H1 (cell line): ENCODE measurements around the gene YTHDF2. TPM values are rescaled to one million over a fixed set of nuclear protein-coding genes. Genes with fewer than 3 reads are reported as not detected.

Experiments
- CTCF ChIA-PET: fragments of 300-600 bp; sonication (Branson Sonifier 250); formaldehyde crosslinking; loops from one replicate; lab custom pipeline; 2021; ENCODE audit not compliant: partially characterized antibody; lab: Charles Lee
- POLR2A ChIA-PET: fragments of 300-600 bp; sonication (Branson Sonifier 250); formaldehyde crosslinking; loops from one replicate; lab custom pipeline; 2021; ENCODE audit warnings: inconsistent platforms; ENCODE audit not compliant: partially characterized antibody; lab: Charles Lee
- DNase-seq, 2 experiments: peaks; one replicate each; pipeline versions ENCODE4 v3.0.0 to v3.0.0-alpha.2; 2010 to 2022; ENCODE audit warnings: low spot score in 2 of 2, low read depth in 1 of 2, mixed read lengths in 1 of 2
- FAIRE-seq: peaks from 2 replicates; lab custom pipeline; 2011; peaks lifted over from hg19 to GRCh38; lab: Jason Lieb, UNC
- H2AFZ ChIP-seq: 2 replicates; pipeline ENCODE4 v1.8.1; 2012; ENCODE audit warnings: low read length, inconsistent platforms
- H2AK5ac ChIP-seq: 2 replicates; pipeline ENCODE4 v1.6.1; 2013; ENCODE audit warnings: low read depth, low read length
- H2BK120ac ChIP-seq: replicated peaks from 2 replicates; pipeline ENCODE3; 2013; ENCODE audit warnings: low read depth, low read length, inconsistent platforms
- H2BK12ac ChIP-seq: 2 replicates; pipeline ENCODE4 v1.6.1; 2013; ENCODE audit warnings: low read depth, low read length
- H2BK15ac ChIP-seq: 2 replicates; pipeline ENCODE4 v1.6.1; 2013; ENCODE audit warnings: low read length
- H2BK20ac ChIP-seq: 2 replicates; pipeline ENCODE4 v1.6.1; 2013; ENCODE audit warnings: low read length
- H2BK5ac ChIP-seq: 2 replicates; pipeline ENCODE4 v1.6.1; 2013; ENCODE audit warnings: low read depth, low read length
- H3K14ac ChIP-seq: 2 replicates; pipeline ENCODE4 v1.6.1; 2013; ENCODE audit warnings: inconsistent platforms; ENCODE audit not compliant: insufficient read length
- H3K18ac ChIP-seq: 2 replicates; pipeline ENCODE4 v1.6.1; 2013; ENCODE audit warnings: low read length; ENCODE audit errors: extremely low read depth
- H3K23ac ChIP-seq: 2 replicates; pipeline ENCODE4 v1.6.1; 2013; ENCODE audit warnings: inconsistent platforms; ENCODE audit not compliant: insufficient read length
- H3K23me2 ChIP-seq: 2 replicates; pipeline ENCODE4 v1.6.1; 2013; ENCODE audit warnings: low read depth, low read length
- H3K27ac ChIP-seq: 2 replicates; pipeline ENCODE4 v1.6.1; 2011; ENCODE audit warnings: low read depth, low read length, inconsistent platforms
- H3K27me3 ChIP-seq, 4 experiments: replicated peaks in 1 of 4; 1 replicate in 1 of 4; 2 replicates in 3 of 4; pipeline versions ENCODE4 v1.6.1 to v1.8.1; 2011 to 2013; ENCODE audit warnings: low read length in 3 of 4, mild to moderate bottlenecking in 3 of 4, inconsistent platforms in 2 of 4, mixed read lengths in 2 of 4, moderate library complexity in 1 of 4; ENCODE audit not compliant: control insufficient read depth in 3 of 4, insufficient read depth in 3 of 4; ENCODE audit errors: extremely low read depth in 1 of 4
- H3K36me3 ChIP-seq, 4 experiments: 2 replicates each; pipeline versions ENCODE4 v1.6.1 to v1.8.1; 2011 to 2013; ENCODE audit warnings: mild to moderate bottlenecking in 4 of 4, low read length in 3 of 4, moderate library complexity in 2 of 4, control low read depth in 1 of 4, inconsistent platforms in 1 of 4; ENCODE audit not compliant: insufficient read depth in 4 of 4, control insufficient read depth in 2 of 4
- H3K4ac ChIP-seq: replicated peaks from 2 replicates; pipeline ENCODE3; 2013; ENCODE audit warnings: low read length, low read depth, mixed read lengths, inconsistent platforms; ENCODE audit not compliant: insufficient read length
- H3K4me1 ChIP-seq, 4 experiments: replicated peaks in 1 of 4; 1 replicate in 1 of 4; 2 replicates in 3 of 4; pipeline versions ENCODE4 v1.6.1 to v1.8.1; 2011 to 2013; ENCODE audit warnings: low read length in 3 of 4, inconsistent platforms in 2 of 4, mixed read lengths in 1 of 4; ENCODE audit not compliant: insufficient read depth in 4 of 4, control insufficient read depth in 3 of 4
- H3K4me2 ChIP-seq, 2 experiments: 2 replicates each; pipeline versions ENCODE4 v1.6.1 to v1.8.1; 2011 to 2013; ENCODE audit warnings: low read depth in 2 of 2, low read length in 2 of 2, control low read depth in 1 of 2, inconsistent platforms in 1 of 2, mild to moderate bottlenecking in 1 of 2; ENCODE audit not compliant: insufficient read depth in 1 of 2
- H3K4me3 ChIP-seq, 4 experiments: fragments of 200-600, 300-600 bp in 1 of 4; sonication (generic), shearing (Covaris generic), sonication (Bioruptor Twin) in 1 of 4; 2 replicates each; pipeline versions ENCODE4 v1.5.1 to v1.8.1; 2011 to 2016; ENCODE audit warnings: low read length in 4 of 4, low read depth in 3 of 4, control low read depth in 2 of 4, inconsistent platforms in 2 of 4, mild to moderate bottlenecking in 2 of 4, mixed read lengths in 1 of 4, moderate library complexity in 1 of 4; ENCODE audit not compliant: insufficient read depth in 2 of 4; ENCODE audit errors: extremely low read depth in 1 of 4
- H3K56ac ChIP-seq: replicated peaks from 2 replicates; pipeline ENCODE3; 2013; ENCODE audit warnings: low read depth, mild to moderate bottlenecking, mixed read lengths, low read length, inconsistent platforms; ENCODE audit not compliant: insufficient read length
- H3K79me1 ChIP-seq: 2 replicates; pipeline ENCODE4 v1.6.1; 2013; ENCODE audit warnings: low read depth, low read length, control low read depth
- H3K79me2 ChIP-seq, 2 experiments: 2 replicates each; pipeline versions ENCODE4 v1.6.1 to v1.8.1; 2012 to 2013; ENCODE audit warnings: low read length in 2 of 2, mild to moderate bottlenecking in 2 of 2, inconsistent platforms in 1 of 2; ENCODE audit not compliant: insufficient read depth in 2 of 2, control insufficient read depth in 1 of 2
- H3K9ac ChIP-seq, 4 experiments: replicated peaks in 1 of 4; 1 replicate in 1 of 4; 2 replicates in 3 of 4; pipeline versions ENCODE4 v1.6.1 to v1.8.1; 2011 to 2013; ENCODE audit warnings: low read depth in 3 of 4, low read length in 3 of 4, control low read depth in 2 of 4, mild to moderate bottlenecking in 2 of 4, moderate library complexity in 2 of 4, inconsistent platforms in 1 of 4; ENCODE audit errors: extremely low read depth in 1 of 4
- H3K9me3 ChIP-seq, 2 experiments: 2 replicates each; pipeline versions ENCODE4 v1.6.1 to v1.8.1; 2012 to 2013; ENCODE audit warnings: mild to moderate bottlenecking in 2 of 2, moderate library complexity in 2 of 2, control low read depth in 1 of 2, inconsistent platforms in 1 of 2, low read depth in 1 of 2, low read length in 1 of 2, mixed read lengths in 1 of 2; ENCODE audit not compliant: insufficient read depth in 2 of 2
- H4K20me1 ChIP-seq, 2 experiments: replicated peaks in 1 of 2; 2 replicates each; pipeline versions ENCODE3 to v1.8.1; 2011 to 2013; ENCODE audit warnings: inconsistent platforms in 2 of 2, low read length in 2 of 2, mild to moderate bottlenecking in 1 of 2; ENCODE audit not compliant: insufficient read depth in 2 of 2, control insufficient read depth in 1 of 2
- H4K5ac ChIP-seq: 2 replicates; pipeline ENCODE4 v1.6.1; 2013; ENCODE audit warnings: low read length, low read depth, mixed read lengths, inconsistent platforms; ENCODE audit not compliant: insufficient read length
- H4K8ac ChIP-seq: 2 replicates; pipeline ENCODE4 v1.8.0; 2013; ENCODE audit warnings: mild to moderate bottlenecking, moderate library complexity, low read length, inconsistent platforms; ENCODE audit not compliant: insufficient read depth; ENCODE audit errors: extremely low read depth
- H4K91ac ChIP-seq: replicated peaks from 2 replicates; pipeline ENCODE3; 2013; ENCODE audit warnings: low read length, mixed read lengths, inconsistent platforms; ENCODE audit not compliant: insufficient read length
- ATF3 ChIP-seq: IDR thresholded peaks from 2 replicates; pipeline ENCODE4 v1.6.1; 2011; ENCODE audit warnings: low read depth, mild to moderate bottlenecking, low read length; ENCODE audit not compliant: insufficient read depth
- CHD1 ChIP-seq: IDR thresholded peaks from 2 replicates; pipeline ENCODE4 v1.6.1; 2012; ENCODE audit warnings: low read depth, low read length, improper control_type of control experiment
- CTCF ChIP-seq, 3 experiments: IDR thresholded peaks; 1 replicate in 2 of 3; 2 replicates in 1 of 3; pipeline versions ENCODE4 v1.5.1 to v1.6.1; 2011; ENCODE audit warnings: low read length in 3 of 3, mild to moderate bottlenecking in 3 of 3, inconsistent platforms in 2 of 3, low read depth in 1 of 3, moderate library complexity in 1 of 3; ENCODE audit not compliant: insufficient read depth in 1 of 3; ENCODE audit errors: control extremely low read depth in 1 of 3
- EP300 ChIP-seq, 2 experiments: IDR thresholded peaks; 1 replicate in 1 of 2; 2 replicates in 1 of 2; pipeline ENCODE4 v1.6.1; 2011 to 2012; ENCODE audit warnings: low read depth in 2 of 2, low read length in 2 of 2, mild to moderate bottlenecking in 2 of 2, borderline replicate concordance in 1 of 2, inconsistent platforms in 1 of 2, moderate library complexity in 1 of 2
- HDAC2 ChIP-seq, 2 experiments: fragments of 300-600 bp in 1 of 2; sonication (generic) in 1 of 2; IDR thresholded peaks; 2 replicates each; pipeline ENCODE4 v1.6.1; 2011 to 2012; ENCODE audit warnings: low read depth in 2 of 2, low read length in 2 of 2, mild to moderate bottlenecking in 2 of 2, moderate library complexity in 2 of 2, borderline replicate concordance in 1 of 2, inconsistent platforms in 1 of 2
- JUN ChIP-seq: IDR thresholded peaks from 2 replicates; pipeline ENCODE4 v1.6.1; 2011; ENCODE audit warnings: low read depth, mild to moderate bottlenecking, improper control_type of control experiment, low read length
- POLR2AphosphoS5 ChIP-seq: IDR thresholded peaks from 2 replicates; pipeline ENCODE4 v1.6.1; 2011; ENCODE audit warnings: low read depth, low read length
- TAF7 ChIP-seq: optimal IDR thresholded peaks from 2 replicates; pipeline ENCODE3; 2011; ENCODE audit warnings: low read depth, mild to moderate bottlenecking, inconsistent platforms, low read length, moderate library complexity, borderline replicate concordance
- YY1 ChIP-seq: IDR thresholded peaks from 2 replicates; pipeline ENCODE4 v1.6.1; 2011; ENCODE audit warnings: low read depth, mild to moderate bottlenecking, low read length
- WGBS, 2 experiments: shearing (Covaris generic) in 1 of 2; methylation state at CpG; one replicate each; pipeline versions ENCODE4 v1.1.6 to v1.1.7; 2013 to 2015; ENCODE audit warnings: low lambda C conversion rate in 2 of 2, mixed read lengths in 2 of 2, inconsistent platforms in 1 of 2, low coverage in 1 of 2, missing lambda C conversion rate in 1 of 2; ENCODE audit not compliant: insufficient replicate concordance in 2 of 2, insufficient coverage in 1 of 2, insufficient read length in 1 of 2; ENCODE audit errors: extremely low coverage in 1 of 2, missing lambda C conversion rate in 1 of 2; 5-methylcytosine and 5-hydroxymethylcytosine counted together
- polyA plus RNA-seq, 7 experiments: library from polyadenylated mRNA; depleted of rRNA in 3 of 7; stranded (reverse) in 5 of 7; unstranded in 2 of 7; fragments of >200 nt in 5 of 7; fragments of 200-250 nt in 2 of 7; gene quantifications; 1 replicate in 5 of 7; 2 replicates in 1 of 7; 4 replicates in 1 of 7; pipeline versions ENCODE4 v1.2.1 to v1.2.3, GENCODE V29; 2011 to 2013; ENCODE audit warnings: missing spikeins in 2 of 7, mixed read lengths in 2 of 7
- total RNA-seq: library from RNA; stranded (reverse); fragmentation: NEBNext Ultra II Directional; extraction: Animal tissue kit (Norgen Biotek cat#: 25700); gene quantifications from 2 replicates; pipeline ENCODE4 v1.2.1, GENCODE V29; 2021

YTHDF2 gene
- total and polyA plus RNA-seq, 2 of the 8 experiments (the other 6 are each of a cell fraction or from before 2014, with no cell fraction given), result 128 to 164 TPM

- H3K56ac ChIP-seq, result no peak overlapping the region
- H3K27ac ChIP-seq, result no peak overlapping the region
- H2BK12ac ChIP-seq, result no peak overlapping the region
- peaks cover 61 to 100% of the 10 kb centered on the region in 2 experiments for H3K79me2 ChIP-seq
- H4K20me1 ChIP-seq, result peaks cover 33 to 42% of the 10 kb centered on the region in 2 experiments
- no peak overlapping the region for H4K91ac ChIP-seq
- H3K4me3 ChIP-seq, result no peak overlapping the region
- peaks cover 0 to 9% (median 1%) of the 10 kb centered on the region in 4 experiments; a peak in 2 of 7 replicates for H3K4me1 ChIP-seq
- H3K18ac ChIP-seq, result no peak overlapping the region
- no peak overlapping the region for H3K9ac ChIP-seq
- H3K14ac ChIP-seq, result no peak overlapping the region
- H2AFZ ChIP-seq, result no peak overlapping the region
- no peak overlapping the region for H2BK20ac ChIP-seq
- H2BK5ac ChIP-seq, result no peak overlapping the region
- H2AK5ac ChIP-seq, result no peak overlapping the region
- ChIA-PET CTCF (interaction anchor here (0.7 to 2.1 kb wide), 7 partner anchors 10 to 398 kb away, joined by 3 to 9 read pairs (median 3); partner anchors contain the start of gene YTHDF2), POLR2A (interaction anchor here (0.9 to 18.9 kb wide), 11 partner anchors 8 to 175 kb away, joined by 3 to 369 read pairs (median 6); partner anchors contain the start of genes TAF12 and YTHDF2)
- H3K27me3 ChIP-seq, result no peaks in the 10 kb centered on the region
- 81% methylated on average over 5 of the region's 5 CpGs; no CpG with 5 or more reads in 1 of the 2 experiments for WGBS, 2 experiments
- no peak overlapping the region for H3K23ac ChIP-seq
- H3K4me2 ChIP-seq, result no peak overlapping the region
- H2BK15ac ChIP-seq, result no peak overlapping the region
- DNase-seq (no peak), FAIRE-seq (no peak)
- H3K9me3 ChIP-seq, result no peaks in the 10 kb centered on the region
- no peak overlapping the region for H4K5ac ChIP-seq
- H3K36me3 ChIP-seq, result peaks cover 0 to 46% (median under 1%) of the 10 kb centered on the region in 4 experiments; a peak in 4 of 8 replicates
- no peak overlapping the region for H3K4ac ChIP-seq
- no peaks in the 10 kb centered on the region for H3K23me2 ChIP-seq
- H3K79me1 ChIP-seq, result peaks cover 5% of the 10 kb centered on the region; the same call in 1 of the 2 replicates
- no peak overlapping the region for H4K8ac ChIP-seq
- H2BK120ac ChIP-seq, result no peak overlapping the region
- TF ChIP-seq POLR2AphosphoS5 (peak; percentile 16; the same call in 1 of the 2 replicates), HDAC2 (IDR thresholded peaks at IDR 0.05; ENCODE audit: borderline replicate concordance in 1 of 2, low read depth in 2 of 2, low read length in 2 of 2) (no peak), JUN (no peak), ATF3 (no peak), EP300 (IDR thresholded peaks at IDR 0.05; ENCODE audit: borderline replicate concordance in 1 of 2, low read depth in 2 of 2, low read length in 2 of 2) (no peak), YY1 (no peak), CTCF (IDR thresholded peaks at IDR 0.05; ENCODE audit: control extremely low read depth in 1 of 3, insufficient read depth in 1 of 3, low read depth in 1 of 3, low read length in 3 of 3) (peak in 2 of 3 experiments; percentile 15 to 51; a peak in 2 of 4 replicates), CHD1 (no peak), TAF7 (no peak)
Observed at GRCh38 chr1:28756846-28757245, 20.1 kb downstream of the YTHDF2 start.
